Stomach smooth muscle (tissue), 2 donors: Measurements from ENCODE around the gene PRAC1.
A peak's percentile ranks its signal among the peaks of the same experiment; 100 is the strongest.

Experiments used
- H3K27ac ChIP-seq: one replicate; pipeline ENCODE4 v1.7.0; 2013; ENCODE audit warnings: mild to moderate bottlenecking, low read length, inconsistent platforms
- H3K27me3 ChIP-seq, 2 donors: one replicate each; pipeline ENCODE4 v1.7.0; 2013; ENCODE audit warnings: low read length in 2 of 2; ENCODE audit not compliant: insufficient read depth in 2 of 2, control insufficient read depth in 1 of 2
- H3K36me3 ChIP-seq, 2 donors: one replicate each; pipeline ENCODE4 v1.7.0; 2013; ENCODE audit warnings: low read length in 2 of 2; ENCODE audit not compliant: control insufficient read depth in 2 of 2, insufficient read depth in 2 of 2
- H3K4me1 ChIP-seq: one replicate; pipeline ENCODE4 v1.7.0; 2013; ENCODE audit warnings: low read length; ENCODE audit not compliant: control insufficient read depth, insufficient read depth
- H3K4me3 ChIP-seq, 2 donors: one replicate each; pipeline ENCODE4 v1.7.0; 2013; ENCODE audit warnings: low read length in 2 of 2
- H3K9ac ChIP-seq, 2 donors: one replicate each; pipeline ENCODE4 v1.7.0; 2013; ENCODE audit warnings: low read length in 2 of 2, mild to moderate bottlenecking in 1 of 2
- H3K9me3 ChIP-seq, 2 donors: one replicate each; pipeline ENCODE4 v1.7.0; 2013; ENCODE audit warnings: low read length in 2 of 2; ENCODE audit not compliant: control insufficient read depth in 2 of 2
- donor health status: healthy.
- donor health status: Pancreatic carcinoma.

The PRAC1 gene

GRCh38 chr17:48732688-48733629, 10.6 kb upstream of the PRAC1 start:
- Histone ChIP-seq H3K27ac (no peak overlapping the region), H3K27me3 (peaks cover 81 to 82% of the 10 kb centered on the region in 2 donors), H3K9me3 (no peaks in the 10 kb centered on the region), H3K4me3 (no peak overlapping the region), H3K36me3 (no peaks in the 10 kb centered on the region), H3K9ac (no peak overlapping the region), H3K4me1 (peaks cover 7% of the 10 kb centered on the region)

- peaks cover 87 to 90% of the 10 kb centered on the region in 2 donors for H3K27me3 ChIP-seq
- peaks cover 11% of the 10 kb centered on the region for H3K4me1 ChIP-seq
- H3K9me3 ChIP-seq = no peaks in the 10 kb centered on the region
- no peaks in the 10 kb centered on the region for H3K36me3 ChIP-seq
- no peak overlapping the region for H3K4me3 ChIP-seq
- no peak overlapping the region for H3K9ac ChIP-seq
- no peak overlapping the region for H3K27ac ChIP-seq
Observed at GRCh38 chr17:48731355-48731754, 9.0 kb upstream of the PRAC1 start.

- Histone ChIP-seq H3K36me3 (no peaks in the 10 kb centered on the region), H3K9ac (no peak overlapping the region), H3K4me3 (no peak overlapping the region), H3K9me3 (no peaks in the 10 kb centered on the region), H3K27me3 (peaks cover 87 to 95% of the 10 kb centered on the region in 2 donors), H3K4me1 (peaks cover 11% of the 10 kb centered on the region), H3K27ac (no peak overlapping the region)
Observed at GRCh38 chr17:48730240-48730550, 7.9 kb upstream of the PRAC1 start.

GRCh38 chr17:48729335-48730239, 7.3 kb upstream of the PRAC1 start:
- no peaks in the 10 kb centered on the region for H3K36me3 ChIP-seq
- no peaks in the 10 kb centered on the region for H3K9me3 ChIP-seq
- H3K9ac ChIP-seq = no peak overlapping the region
- peaks cover 17% of the 10 kb centered on the region for H3K4me1 ChIP-seq
- peaks cover 87 to 97% of the 10 kb centered on the region in 2 donors for H3K27me3 ChIP-seq
- H3K27ac ChIP-seq = no peak overlapping the region
- no peak overlapping the region for H3K4me3 ChIP-seq

GRCh38 chr17:48728232-48729231, 6.2 kb upstream of the PRAC1 start, which contains the start of gene HOXB13:
Gene HOXB13 (minus strand): TSS chr17:48728750. CDS start chr17:48728593, 157 bp downstream.
- Histone ChIP-seq H3K36me3 (no peaks in the 10 kb centered on the region), H3K4me3 (peak within 1 kb of the TSS in 1 of 2 donors; percentile 54), H3K4me1 (peaks cover 25% of the 10 kb centered on the region), H3K27ac (no peak within 1 kb of the TSS), H3K9me3 (no peaks in the 10 kb centered on the region), H3K9ac (no peak within 1 kb of the TSS), H3K27me3 (peaks cover 87 to 97% of the 10 kb centered on the region in 2 donors)

GRCh38 chr17:48727415-48728175, 5.3 kb upstream of the PRAC1 start:
- H3K9ac ChIP-seq = no peak overlapping the region
- H3K9me3 ChIP-seq = no peaks in the 10 kb centered on the region
- peaks cover 88 to 97% of the 10 kb centered on the region in 2 donors for H3K27me3 ChIP-seq
- peaks cover 29% of the 10 kb centered on the region for H3K4me1 ChIP-seq
- no peaks in the 10 kb centered on the region for H3K36me3 ChIP-seq
- no peak overlapping the region for H3K4me3 ChIP-seq
- H3K27ac ChIP-seq = no peak overlapping the region

- H3K9me3 ChIP-seq = no peaks in the 10 kb centered on the region
- no peak overlapping the region for H3K27ac ChIP-seq
- H3K27me3 ChIP-seq = peaks cover 89 to 97% of the 10 kb centered on the region in 2 donors
- H3K4me3 ChIP-seq = no peak overlapping the region
- H3K9ac ChIP-seq = no peak overlapping the region
- H3K4me1 ChIP-seq = peaks cover 29% of the 10 kb centered on the region
- no peaks in the 10 kb centered on the region for H3K36me3 ChIP-seq
Observed at GRCh38 chr17:48726916-48727286, 4.6 kb upstream of the PRAC1 start.

GRCh38 chr17:48726114-48726915, 4.0 kb upstream of the PRAC1 start:
- Histone ChIP-seq H3K27ac (no peak overlapping the region), H3K27me3 (peaks cover 88 to 97% of the 10 kb centered on the region in 2 donors), H3K36me3 (no peaks in the 10 kb centered on the region), H3K9ac (no peak overlapping the region), H3K9me3 (no peaks in the 10 kb centered on the region), H3K4me3 (no peak overlapping the region), H3K4me1 (peaks cover 29% of the 10 kb centered on the region)
